GM23338 (cell line): ENCODE results near the gene OGT. TPM values are rescaled to one million over a fixed set of nuclear protein-coding genes. Genes with fewer than 3 reads are reported as not detected.

Source experiments
- ATAC-seq: fragments of 200-7000 bp; cut with Tn5 transposase; 3 replicates; pipeline ENCODE4 v1.9.1; 2020
- DNase-seq: peaks from one replicate; pipeline ENCODE4 v3.0.0-alpha.2; 2015; ENCODE audit warnings: low spot score
- H2AFZ ChIP-seq: fragments of 200-600 bp; sonication (generic); 2 replicates; pipeline ENCODE4 v1.8.0; 2016; ENCODE audit warnings: antibody characterized with exemption, mild to moderate bottlenecking, moderate library complexity
- H3F3A ChIP-seq: fragments of 200-600 bp; sonication (generic); replicated peaks from 2 replicates; pipeline ENCODE4 v1.8.0; 2017; ENCODE audit warnings: antibody characterized with exemption, mixed run types, low read depth
- H3K27ac ChIP-seq: fragments of 200-600 bp; sonication (generic); 2 replicates; pipeline ENCODE4 v1.6.1; 2016; ENCODE audit warnings: low read depth
- H3K27me3 ChIP-seq: fragments of 200-600 bp; sonication (generic); 2 replicates; pipeline ENCODE4 v1.8.0; 2016; ENCODE audit warnings: mild to moderate bottlenecking, mixed run types, moderate library complexity; ENCODE audit not compliant: insufficient read depth
- H3K36me3 ChIP-seq: fragments of 200-600 bp; sonication (generic); 2 replicates; pipeline ENCODE4 v1.8.0; 2016; ENCODE audit warnings: mild to moderate bottlenecking; ENCODE audit not compliant: insufficient read depth
- H3K4me1 ChIP-seq: fragments of 200-600 bp; sonication (generic); 2 replicates; pipeline ENCODE4 v1.8.0; 2016; ENCODE audit warnings: mild to moderate bottlenecking, moderate library complexity; ENCODE audit not compliant: insufficient read depth
- H3K4me2 ChIP-seq: fragments of 200-600 bp; sonication (generic); 2 replicates; pipeline ENCODE4 v1.7.1; 2017; ENCODE audit warnings: mixed run types
- H3K4me3 ChIP-seq: fragments of 200-600 bp; sonication (generic); 2 replicates; pipeline ENCODE4 v1.6.1; 2016; ENCODE audit warnings: mixed run types
- H3K79me2 ChIP-seq: fragments of 200-600 bp; sonication (generic); replicated peaks from 2 replicates; pipeline ENCODE4 v1.8.0; 2017; ENCODE audit warnings: mild to moderate bottlenecking; ENCODE audit not compliant: insufficient read depth
- H3K9me2 ChIP-seq: fragments of 200-600 bp; sonication (generic); 2 replicates; pipeline ENCODE4 v1.8.0; 2017; ENCODE audit not compliant: insufficient read depth
- H4K20me1 ChIP-seq: fragments of 200-600 bp; sonication (generic); replicated peaks from 2 replicates; pipeline ENCODE4 v1.8.0; 2017; ENCODE audit warnings: mild to moderate bottlenecking; ENCODE audit not compliant: insufficient read depth
- H3K27ac Mint-ChIP-seq: 2 replicates; pipeline ENCODE4 v1.8.0; 2020; ENCODE audit warnings: inconsistent platforms, mild to moderate bottlenecking, moderate library complexity, mixed read lengths
- H3K27me3 Mint-ChIP-seq: 3 replicates; pipeline ENCODE4 v1.8.0; 2022; ENCODE audit warnings: low read depth, mild to moderate bottlenecking, moderate library complexity, mixed read lengths, inconsistent platforms; ENCODE audit not compliant: insufficient read depth, poor library complexity
- H3K36me3 Mint-ChIP-seq: 3 replicates; pipeline ENCODE4 v1.8.0; 2021; ENCODE audit warnings: low read depth, mild to moderate bottlenecking, inconsistent platforms, moderate library complexity, mixed read lengths
- H3K4me1 Mint-ChIP-seq: 3 replicates; pipeline ENCODE4 v1.8.0; 2020; ENCODE audit warnings: mild to moderate bottlenecking, inconsistent platforms, mixed read lengths
- H3K4me3 Mint-ChIP-seq: 3 replicates; pipeline ENCODE4 v1.8.0; 2021; ENCODE audit warnings: moderate library complexity, mild to moderate bottlenecking, inconsistent platforms, mixed read lengths
- H3K9me3 Mint-ChIP-seq: 3 replicates; pipeline ENCODE4 v1.8.0; 2020; ENCODE audit warnings: moderate library complexity, mild to moderate bottlenecking, inconsistent platforms, mixed read lengths
- CREB1 ChIP-seq: fragments of 250-450 bp; sonication (Bioruptor Pico); IDR thresholded peaks from 2 replicates; pipeline ENCODE4 v1.5.0; 2020; ENCODE audit warnings: low read depth, mild to moderate bottlenecking, moderate library complexity
- CTCF ChIP-seq, 2 experiments: fragments of 200-600 bp in 1 of 2; sonication (generic) in 1 of 2; conservative IDR thresholded peaks; 2 replicates each; pipeline versions ENCODE4 v1.5.1 to v1.6.1; 2016 to 2017; ENCODE audit warnings: antibody characterized with exemption in 2 of 2, low read depth in 2 of 2, mild to moderate bottlenecking in 2 of 2, moderate library complexity in 1 of 2
- ETS1 ChIP-seq: IDR thresholded peaks from 2 replicates; pipeline ENCODE4 v1.6.1; 2016; ENCODE audit warnings: antibody characterized with exemption
- EZH2 ChIP-seq: fragments of 200-600 bp; sonication (generic); IDR thresholded peaks from one replicate; pipeline ENCODE4 v1.8.0; 2017; ENCODE audit warnings: antibody characterized with exemption, mild to moderate bottlenecking, low read depth; ENCODE audit not compliant: unreplicated experiment
- EZH2phosphoT487 ChIP-seq: fragments of 200-600 bp; sonication (generic); IDR thresholded peaks from one replicate; pipeline ENCODE4 v1.8.1; 2018; ENCODE audit warnings: antibody characterized with exemption; ENCODE audit not compliant: unreplicated experiment
- JUNB ChIP-seq: IDR thresholded peaks from one replicate; pipeline ENCODE4 v1.6.1; 2016; ENCODE audit warnings: antibody characterized with exemption; ENCODE audit not compliant: unreplicated experiment
- POLR2AphosphoS5 ChIP-seq: IDR thresholded peaks from 2 replicates; pipeline ENCODE4 v1.6.1; 2016; ENCODE audit warnings: antibody characterized with exemption, low read depth
- STAT1 ChIP-seq: IDR thresholded peaks from one replicate; pipeline ENCODE4 v1.6.1; 2016; ENCODE audit warnings: antibody characterized with exemption; ENCODE audit not compliant: unreplicated experiment
- ZNF114 ChIP-seq: fragments of 250-450 bp; sonication (Bioruptor Pico); IDR thresholded peaks from 2 replicates; pipeline ENCODE4 v1.5.0; 2020; ENCODE audit warnings: mild to moderate bottlenecking, moderate library complexity
- ZNF331 ChIP-seq: fragments of 250-450 bp; sonication (Bioruptor Pico); IDR thresholded peaks from 2 replicates; pipeline ENCODE4 v1.5.0; 2020; ENCODE audit warnings: low read depth, mild to moderate bottlenecking, moderate library complexity
- ZNF462 ChIP-seq: fragments of 250-450 bp; sonication (Bioruptor Pico); IDR thresholded peaks from 2 replicates; pipeline ENCODE4 v1.5.0; 2020; ENCODE audit warnings: mild to moderate bottlenecking, moderate library complexity
- polyA plus RNA-seq: library from polyadenylated mRNA; unstranded; fragments of >200 nt; fragmentation: Nextera tagmentation; extraction: Ambion mirVana; gene quantifications from 2 replicates; pipeline ENCODE4 v1.2.1, GENCODE V29; 2016
- total RNA-seq: library from RNA; depleted of rRNA; stranded (reverse); fragments of >200 nt; shearing (Covaris generic); gene quantifications from 2 replicates; pipeline ENCODE4 v1.2.3, GENCODE V29; 2014

Gene OGT
- total and polyA plus RNA-seq, 2 experiments from 2014 or later: 43.3 to 163 TPM

- no peaks in the 10 kb centered on the region; the same call in 1 of the 3 replicates for H3K36me3 Mint-ChIP-seq
- Histone ChIP-seq H4K20me1 (no peaks in the 10 kb centered on the region), H3K27ac (no peak overlapping the region), H3K36me3 (no peaks in the 10 kb centered on the region), H3K4me1 (no peaks in the 10 kb centered on the region), H3K4me2 (no peak overlapping the region), H3K4me3 (no peak overlapping the region), H2AFZ (no peak overlapping the region), H3F3A (no peaks in the 10 kb centered on the region), H3K79me2 (no peaks in the 10 kb centered on the region), H3K27me3 (no peaks in the 10 kb centered on the region), H3K9me2 (no peaks in the 10 kb centered on the region)
- H3K27ac Mint-ChIP-seq: no peak overlapping the region
- H3K9me3 Mint-ChIP-seq: no peaks in the 10 kb centered on the region; the same call in 2 of the 3 replicates
- DNase-seq (no peak), ATAC-seq (no peak)
- TF ChIP-seq ZNF114 (no peak), EZH2phosphoT487 (no peak), ZNF331 (CRISPR knock-in tag) (no peak), CREB1 (CRISPR knock-in tag) (no peak), POLR2AphosphoS5 (no peak), STAT1 (no peak)
- H3K27me3 Mint-ChIP-seq: peaks cover 2% of the 10 kb centered on the region
- H3K4me1 Mint-ChIP-seq: peaks cover 3% of the 10 kb centered on the region; the same call in 1 of the 3 replicates
- H3K4me3 Mint-ChIP-seq: no peak overlapping the region
These were observed 86.3 kb downstream of the OGT start for GRCh38 chrX:71619193-71619592.

GRCh38 chrX:71619986-71620385 is 87.1 kb downstream of the OGT start:
- H3K36me3 Mint-ChIP-seq: no peaks in the 10 kb centered on the region; the same call in 1 of the 3 replicates
- H3K9me2 ChIP-seq: no peaks in the 10 kb centered on the region
- no peaks in the 10 kb centered on the region for H3K27me3 ChIP-seq
- H3K4me1 ChIP-seq: no peaks in the 10 kb centered on the region
- no peak for DNase-seq
- H2AFZ ChIP-seq: no peak overlapping the region
- no peak overlapping the region for H3K4me3 Mint-ChIP-seq
- peaks cover 3% of the 10 kb centered on the region; the same call in 1 of the 3 replicates for H3K4me1 Mint-ChIP-seq
- H3F3A ChIP-seq: no peaks in the 10 kb centered on the region
- peaks cover 2% of the 10 kb centered on the region for H3K27me3 Mint-ChIP-seq
- H4K20me1 ChIP-seq: no peaks in the 10 kb centered on the region
- no peaks in the 10 kb centered on the region; the same call in 2 of the 3 replicates for H3K9me3 Mint-ChIP-seq
- H3K36me3 ChIP-seq: no peaks in the 10 kb centered on the region
- H3K4me2 ChIP-seq: no peak overlapping the region
- H3K79me2 ChIP-seq: no peaks in the 10 kb centered on the region
- ATAC-seq: no peak
- H3K4me3 ChIP-seq: no peak overlapping the region
- no peak overlapping the region for H3K27ac Mint-ChIP-seq
- no peak overlapping the region for H3K27ac ChIP-seq
- TF ChIP-seq ZNF462 (CRISPR knock-in tag) (no peak), POLR2AphosphoS5 (no peak), CTCF (conservative IDR thresholded peaks at IDR 0.05; ENCODE audit: low read depth in 2 of 2) (no peak), EZH2 (no peak), JUNB (no peak), STAT1 (no peak), EZH2phosphoT487 (no peak), ZNF114 (no peak), ETS1 (no peak), ZNF331 (CRISPR knock-in tag) (no peak)
